Mucosa of descending colon (tissue), 3 donors: Measurements from ENCODE around the gene DCC. TPM values are rescaled to one million over a fixed set of nuclear protein-coding genes. Genes with fewer than 3 reads are reported as not detected.

Experiments used
- ATAC-seq: fragments of 200-7000 bp; cut with Tn5 transposase; one replicate; pipeline ENCODE4 v1.9.1; 2020; ENCODE audit warnings: mild to moderate bottlenecking, moderate library complexity
- DNase-seq, 3 donors: peaks; one replicate each; pipeline ENCODE4 v3.0.0-alpha.2; 2020
- H3K36me3 ChIP-seq: fragments of 200-600 bp; one replicate; pipeline ENCODE4 v1.8.0; 2021; ENCODE audit warnings: low read depth, mild to moderate bottlenecking
- H3K4me1 ChIP-seq: fragments of 200-600 bp; one replicate; pipeline ENCODE4 v1.8.0; 2021; ENCODE audit warnings: low read depth, mild to moderate bottlenecking
- H3K4me3 ChIP-seq: fragments of 200-600 bp; one replicate; pipeline ENCODE4 v1.8.0; 2021; ENCODE audit warnings: mild to moderate bottlenecking
- H3K9me3 ChIP-seq: fragments of 200-600 bp; one replicate; pipeline ENCODE4 v1.8.0; 2021; ENCODE audit warnings: mild to moderate bottlenecking
- CTCF ChIP-seq: fragments of 200-600 bp; IDR thresholded peaks from one replicate; pipeline ENCODE4 v1.8.0; 2022; ENCODE audit warnings: antibody characterized with exemption, mild to moderate bottlenecking
- intact Hi-C, 2 donors: fragments of 100-400 bp; cut with DNase I in 1 of 2; cut with micrococcal nuclease in 1 of 2; formaldehyde crosslinking; loops; one replicate each; pipeline versions ENCODE4 v1.11.0 to v1.11.1; 2022; cut with DNase I, micrococcal nuclease
- total RNA-seq, 3 donors: library from RNA; stranded (reverse); fragmentation: NEBNext Ultra II Directional in 2 of 3; extraction: Animal tissue kit (Norgen Biotek cat#: 25700) in 2 of 3; gene quantifications; one replicate each; pipeline versions ENCODE4 v1.2.1 to v1.2.4, GENCODE V29; 2021 to 2023
- donor health status: DM: no; HTN: no; CAD: no; lungs with moderate emphysema.
- donor health status: DM: no; HTN: no; CAD: no.
- donor health status: DM: no; HTN: yes; CAD: no.

The DCC gene
- total RNA-seq, 3 donors from 2014 or later: 0.26 to 1.3 (median 0.34) TPM

- Histone ChIP-seq H3K36me3 (no peaks in the 10 kb centered on the region), H3K9me3 (no peaks in the 10 kb centered on the region), H3K4me3 (no peak overlapping the region), H3K4me1 (no peaks in the 10 kb centered on the region)
- DNase-seq (peak in 1 of 3 donors; percentile 5), ATAC-seq (peak; percentile 67)
- intact Hi-C loops: no loop called here
- TF ChIP-seq CTCF: no peak
These were observed 159.0 kb downstream of the DCC start for GRCh38 chr18:52499016-52499415.

- Histone ChIP-seq H3K4me1 (no peaks in the 10 kb centered on the region), H3K4me3 (no peak overlapping the region), H3K9me3 (no peaks in the 10 kb centered on the region), H3K36me3 (no peaks in the 10 kb centered on the region)
- ATAC-seq: peak; percentile 69
- DNase-seq: no peak
- no peak for TF ChIP-seq CTCF
- intact Hi-C loops: no loop called here
These were observed 159.6 kb downstream of the DCC start for GRCh38 chr18:52499644-52500043.

- DNase-seq: no peak
- ATAC-seq: no peak
- intact Hi-C loops: no loop called here
- H3K9me3 ChIP-seq: no peaks in the 10 kb centered on the region
- no peak for TF ChIP-seq CTCF
- no peaks in the 10 kb centered on the region for H3K36me3 ChIP-seq
- no peak overlapping the region for H3K4me3 ChIP-seq
- H3K4me1 ChIP-seq: no peaks in the 10 kb centered on the region
These were observed 164.6 kb downstream of the DCC start for GRCh38 chr18:52504589-52504988.

GRCh38 chr18:52510139-52510538 is 170.1 kb downstream of the DCC start:
- TF ChIP-seq CTCF: no peak
- intact Hi-C loops: no loop called here

GRCh38 chr18:52518086-52518485 is 178.1 kb downstream of the DCC start:
- DNase-seq: no peak
- Histone ChIP-seq H3K36me3 (no peaks in the 10 kb centered on the region), H3K9me3 (no peaks in the 10 kb centered on the region), H3K4me3 (no peak overlapping the region), H3K4me1 (no peaks in the 10 kb centered on the region)
- intact Hi-C loops: no loop called here
- TF ChIP-seq CTCF: no peak
- no peak for ATAC-seq

More at GRCh38 chr18:52510139-52510538, 170.1 kb downstream of the DCC start:
- Histone ChIP-seq H3K36me3 (no peaks in the 10 kb centered on the region), H3K4me1 (no peaks in the 10 kb centered on the region), H3K9me3 (no peaks in the 10 kb centered on the region), H3K4me3 (no peak overlapping the region)
- no peak for DNase-seq
- ATAC-seq: no peak

- H3K9me3 ChIP-seq: no peaks in the 10 kb centered on the region
- no peak for TF ChIP-seq CTCF
- no peaks in the 10 kb centered on the region for H3K4me1 ChIP-seq
- H3K36me3 ChIP-seq: no peaks in the 10 kb centered on the region
- ATAC-seq (no peak), DNase-seq (no peak)
- no peak overlapping the region for H3K4me3 ChIP-seq
- intact Hi-C loops: no loop called here
These were observed 179.0 kb downstream of the DCC start for GRCh38 chr18:52519021-52519420.
